Esophagus squamous epithelium (tissue), 4 donors: Measurements from ENCODE around the gene PSMB5.

ENCODE experiments used
- POLR2A ChIP-seq, 4 donors: fragments of 450-650 bp; IDR thresholded peaks; one replicate each; pipeline ENCODE4 v1.6.1; 2017; ENCODE audit warnings: antibody characterized with exemption in 4 of 4, mild to moderate bottlenecking in 4 of 4, moderate library complexity in 3 of 4
- TF ChIP-seq, protein P1 (sequence below), 6 experiments: fragments of 450-650 bp in 4 of 6; fragments of 200-600 bp in 2 of 6; sonication (generic) in 2 of 6; IDR thresholded peaks; one replicate each; pipeline ENCODE4 v1.5.1; 2016 to 2019; ENCODE audit warnings: antibody characterized with exemption in 6 of 6, mild to moderate bottlenecking in 4 of 6, moderate library complexity in 4 of 6

DNA sequence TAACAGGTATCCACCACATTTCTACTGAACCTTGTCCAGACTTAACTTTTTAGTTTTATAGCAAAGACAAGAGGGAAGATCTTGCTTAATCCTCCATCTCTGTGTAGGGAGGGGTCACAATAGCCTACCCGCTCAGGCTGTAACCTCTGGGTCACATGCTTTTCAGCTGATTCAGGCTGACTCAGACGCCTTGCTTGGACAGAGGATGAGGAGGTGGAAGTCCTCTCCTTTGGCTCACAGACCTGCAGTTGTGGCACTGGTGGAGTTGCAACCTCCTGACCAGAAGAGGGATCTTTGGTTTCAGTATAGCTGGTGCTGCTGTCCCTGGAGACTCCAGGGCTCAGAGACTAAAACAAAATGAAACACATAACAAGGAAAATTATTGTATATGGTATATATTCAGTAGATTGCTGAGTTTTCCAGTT, 44.0 kb upstream of the PSMB5 start:
- no peak for TF ChIP-seq POLR2A (IDR thresholded peaks at IDR 0.05)
- TF ChIP-seq, protein P1, sequence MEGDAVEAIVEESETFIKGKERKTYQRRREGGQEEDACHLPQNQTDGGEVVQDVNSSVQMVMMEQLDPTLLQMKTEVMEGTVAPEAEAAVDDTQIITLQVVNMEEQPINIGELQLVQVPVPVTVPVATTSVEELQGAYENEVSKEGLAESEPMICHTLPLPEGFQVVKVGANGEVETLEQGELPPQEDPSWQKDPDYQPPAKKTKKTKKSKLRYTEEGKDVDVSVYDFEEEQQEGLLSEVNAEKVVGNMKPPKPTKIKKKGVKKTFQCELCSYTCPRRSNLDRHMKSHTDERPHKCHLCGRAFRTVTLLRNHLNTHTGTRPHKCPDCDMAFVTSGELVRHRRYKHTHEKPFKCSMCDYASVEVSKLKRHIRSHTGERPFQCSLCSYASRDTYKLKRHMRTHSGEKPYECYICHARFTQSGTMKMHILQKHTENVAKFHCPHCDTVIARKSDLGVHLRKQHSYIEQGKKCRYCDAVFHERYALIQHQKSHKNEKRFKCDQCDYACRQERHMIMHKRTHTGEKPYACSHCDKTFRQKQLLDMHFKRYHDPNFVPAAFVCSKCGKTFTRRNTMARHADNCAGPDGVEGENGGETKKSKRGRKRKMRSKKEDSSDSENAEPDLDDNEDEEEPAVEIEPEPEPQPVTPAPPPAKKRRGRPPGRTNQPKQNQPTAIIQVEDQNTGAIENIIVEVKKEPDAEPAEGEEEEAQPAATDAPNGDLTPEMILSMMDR (IDR thresholded peaks at IDR 0.05) = no peak
